ENCODE measurements around the gene FBXL17. TPM values are rescaled to one million over a fixed set of nuclear protein-coding genes. Genes with fewer than 3 reads are reported as not detected.

FBXL17 gene
- total RNA-seq, 1 experiment from 2014 or later, result 5.3 TPM

GRCh38 chr5:107893642-107894041 is 488.3 kb downstream of the FBXL17 start:
- Histone ChIP-seq H3K23me2 (ENCODE audit: insufficient read length, low read depth, low read length, poor library complexity, severe bottlenecking) (no peaks in the 10 kb centered on the region), H3K4me1 (ENCODE audit: insufficient read depth, low read length) (no peaks in the 10 kb centered on the region), H2BK5ac (ENCODE audit: insufficient read length, low read length) (no peak overlapping the region), H2BK15ac (ENCODE audit: low read depth, low read length) (no peak overlapping the region), H2AFZ (ENCODE audit: low read length) (no peak overlapping the region), H3K79me2 (ENCODE audit: insufficient read depth, low read length) (no peaks in the 10 kb centered on the region), H2AK5ac (ENCODE audit: insufficient read length, low read length) (no peak overlapping the region), H3K27me3 (ENCODE audit: insufficient read depth, low read length) (no peaks in the 10 kb centered on the region), H2BK20ac (ENCODE audit: low read depth, low read length, poor library complexity, severe bottlenecking) (no peak overlapping the region), H3K23ac (ENCODE audit: insufficient read length, low read depth, low read length) (no peak overlapping the region), H3K9me3 (ENCODE audit: control insufficient read depth, low read depth, low read length) (no peaks in the 10 kb centered on the region), H4K5ac (ENCODE audit: insufficient read length, low read depth, low read length) (no peak overlapping the region), H3K79me1 (ENCODE audit: insufficient read depth, low read depth, low read length, poor library complexity, severe bottlenecking) (no peaks in the 10 kb centered on the region), H3K9ac (ENCODE audit: extremely low read depth, insufficient read length, low read length) (no peak overlapping the region), H3K56ac (ENCODE audit: insufficient read length, low read depth, low read length) (no peak overlapping the region), H3T11ph (ENCODE audit: low read length) (no peak overlapping the region), H2BK12ac (ENCODE audit: insufficient read length, low read depth, low read length) (no peak overlapping the region), H4K20me1 (ENCODE audit: control insufficient read depth, insufficient read depth, insufficient read length) (no peaks in the 10 kb centered on the region), H3K4me2 (ENCODE audit: insufficient read depth, insufficient read length, low read length) (no peak overlapping the region), H4K91ac (ENCODE audit: insufficient read length, low read depth, low read length) (no peak overlapping the region), H3K14ac (ENCODE audit: insufficient read depth, low read length) (no peak overlapping the region), H3K18ac (ENCODE audit: insufficient read length, low read depth, low read length) (no peak overlapping the region), H3K27ac (ENCODE audit: insufficient read length, low read depth, low read length) (no peak overlapping the region), H2BK120ac (ENCODE audit: low read depth, low read length, poor library complexity, severe bottlenecking) (no peak overlapping the region), H3K4ac (ENCODE audit: low read depth, low read length) (no peak overlapping the region), H4K8ac (replicated peaks; ENCODE audit: insufficient read length, low read depth, low read length) (no peak overlapping the region)
- TF ChIP-seq CTCF (conservative IDR thresholded peaks at IDR 0.05), result no peak
- Mint-ChIP-seq H3K9me3 (peaks cover 2 to 3% of the 10 kb centered on the region in 2 experiments; a peak in 2 of 5 replicates), H3K27me3 (ENCODE audit: low read depth) (no peaks in the 10 kb centered on the region), H3K4me3 (no peak overlapping the region), H3K4me1 (peaks cover 3% of the 10 kb centered on the region in 2 experiments; a peak in 3 of 4 replicates), H3K27ac (no peak overlapping the region), H3K36me3 (ENCODE audit: insufficient read depth in 1 of 3, low read depth in 3 of 3) (peaks cover 0 to 3% (median 0%) of the 10 kb centered on the region in 3 experiments; a peak in 1 of 7 replicates)
- no peak for DNase-seq
- no CpG with 5 or more reads among the region's 4 CpGs for WGBS (ENCODE audit: extremely low coverage, insufficient read length, low lambda C conversion rate)
